Fibroblast of skin of right quadriceps (primary cell): Measurements from ENCODE around the gene SSR4.

ENCODE experiments used
- DNase-seq: peaks from one replicate; pipeline ENCODE4 v3.0.0-alpha.2; 2013

The SSR4 gene

DNA sequence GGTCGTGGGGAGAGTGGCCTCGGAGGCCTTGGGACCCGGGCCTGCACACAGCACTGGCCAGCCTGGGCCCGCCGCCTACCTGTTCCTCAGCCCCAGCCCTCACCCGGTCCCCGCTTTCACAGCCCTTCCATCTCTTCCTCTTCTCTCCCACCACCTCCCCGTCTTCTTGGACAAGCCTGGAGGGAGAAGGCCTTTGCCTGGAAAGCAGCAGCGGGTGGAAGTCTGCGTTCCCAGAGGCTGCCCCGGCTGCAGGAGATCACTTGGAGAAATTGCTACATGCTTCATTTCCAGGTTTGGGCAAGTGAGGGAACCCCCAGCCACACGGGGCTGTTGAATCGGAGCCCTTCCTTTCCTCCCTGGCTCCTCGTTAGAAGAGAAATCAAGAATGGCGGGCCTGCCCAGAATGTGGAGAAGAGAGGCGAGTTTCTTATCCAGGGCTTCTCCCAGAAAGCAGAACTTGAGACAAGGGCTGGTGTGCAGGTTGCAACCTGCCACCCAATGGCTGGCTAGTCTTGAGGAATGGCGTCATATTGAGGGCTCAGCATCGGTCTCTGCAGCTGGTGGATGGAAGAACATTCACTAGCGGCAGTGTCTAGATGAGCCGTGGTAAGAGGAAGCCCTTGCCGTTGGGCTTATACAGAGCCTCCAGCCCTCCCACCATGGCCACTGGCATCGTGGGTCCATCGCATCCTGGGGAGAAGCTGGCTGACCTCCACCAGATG, 37.1 kb downstream of the SSR4 start:
- no peak for DNase-seq

DNA sequence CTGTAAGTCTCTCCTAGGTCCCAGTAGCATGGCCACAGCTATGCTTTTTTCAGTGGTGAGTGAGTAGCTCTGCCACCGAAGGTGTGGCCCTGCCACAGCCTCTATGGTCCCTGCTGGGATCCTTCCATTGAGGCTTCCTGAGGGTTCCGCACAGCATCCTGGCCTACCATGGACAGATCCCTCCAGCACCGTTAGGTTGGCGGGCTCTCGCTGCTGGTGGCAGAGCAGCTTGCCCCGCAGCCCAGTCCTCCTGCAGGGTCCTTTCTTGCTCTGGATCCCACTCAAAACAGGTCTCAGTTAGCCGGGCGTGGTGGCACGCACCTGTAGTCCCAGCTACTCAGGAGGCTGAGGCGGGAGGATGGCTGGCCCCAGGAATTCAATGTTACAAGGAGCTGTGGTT, 38.3 kb downstream of the SSR4 start:
- no peak for DNase-seq

DNA sequence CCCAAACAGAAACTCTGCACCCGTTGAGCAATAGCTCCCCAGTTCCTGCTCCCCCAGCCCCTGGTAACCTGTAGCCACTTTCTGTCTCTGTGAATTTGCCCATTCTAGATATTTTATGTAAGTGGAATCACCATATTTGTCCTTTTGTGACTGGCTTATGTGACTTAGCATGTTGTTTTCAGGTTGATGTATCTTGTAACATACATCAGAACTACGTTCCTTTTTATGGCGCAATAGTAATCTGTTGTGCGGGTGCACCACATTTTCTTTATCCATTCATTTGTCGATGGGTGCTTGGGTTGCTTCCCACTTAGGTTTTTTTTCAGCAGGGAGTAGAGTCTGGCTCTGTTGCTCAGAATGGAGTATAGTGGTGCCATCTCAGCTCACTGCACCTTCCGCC, 42.5 kb downstream of the SSR4 start:
- DNase-seq, result no peak

DNA sequence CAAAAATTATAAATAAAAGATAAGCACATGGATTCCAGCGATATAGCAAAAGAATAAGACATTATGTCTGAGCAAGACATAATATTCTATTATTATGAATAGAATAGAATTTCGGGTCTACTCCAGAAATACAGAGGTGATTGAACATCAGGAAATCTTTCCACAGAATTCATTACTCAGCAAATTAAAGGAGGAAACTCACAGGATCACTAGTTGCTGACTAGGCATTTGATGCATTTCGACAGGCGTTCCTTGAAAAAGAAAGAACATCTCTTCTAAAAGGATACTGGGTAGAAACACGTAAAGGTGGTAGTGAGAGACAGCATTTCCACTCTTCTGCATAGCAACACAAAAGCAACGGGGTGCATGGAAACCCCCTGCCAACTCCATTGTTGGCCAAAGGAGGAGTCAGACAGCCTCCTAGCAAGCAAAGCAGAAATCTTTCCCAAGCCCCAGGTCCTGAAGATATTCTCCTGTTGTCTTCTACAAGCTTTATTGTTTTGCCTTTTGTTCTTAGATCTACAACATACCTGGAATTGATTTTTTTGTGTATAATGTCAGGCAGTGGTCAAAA, 50.1 kb downstream of the SSR4 start:
- DNase-seq, result no peak

- DNase-seq, result no peak
Observed at GRCh38 chrX:153845195-153845594, 50.7 kb downstream of the SSR4 start.

DNA sequence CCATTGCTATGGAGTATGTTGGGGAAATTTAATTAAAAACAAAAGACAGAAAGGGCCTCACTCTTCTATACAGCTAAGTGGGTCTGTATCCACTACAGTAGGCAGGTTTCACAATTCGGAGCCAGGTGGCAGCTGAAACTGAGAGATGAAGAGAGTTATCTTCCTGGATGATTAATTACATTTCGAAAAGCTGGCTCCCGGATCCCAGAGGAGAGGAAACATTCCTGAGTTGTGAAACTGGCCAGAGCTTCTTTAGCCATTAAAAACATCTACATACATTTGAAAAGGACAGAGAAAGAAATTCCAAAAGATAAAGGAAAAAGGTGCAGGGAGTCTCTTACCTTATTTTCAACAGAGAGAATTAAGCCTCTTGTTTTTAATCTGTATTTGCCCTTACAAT, 51.4 kb downstream of the SSR4 start:
- DNase-seq, result no peak
